GM12878 (cell line): ENCODE data around the gene NTM. TPM values are rescaled to one million over a fixed set of nuclear protein-coding genes. Genes with fewer than 3 reads are reported as not detected.

Source experiments
- ATAC-seq: fragments of 200-7000 bp; cut with Tn5 transposase; 3 replicates; pipeline ENCODE4 v1.9.1; 2020; ENCODE audit warnings: mild to moderate bottlenecking, moderate library complexity
- BruUV-seq: library from RNA; stranded (reverse); fragments of 400-500 nt; replicated peaks from 2 replicates; lab custom pipeline; 2021; lab: Mats Ljungman, UMichigan
- CTCF ChIA-PET: fragments of 300-600 bp; sonication (Branson Sonifier 250); formaldehyde crosslinking; extraction: SDS; loops from one replicate; lab custom pipeline; 2021; ENCODE audit warnings: inconsistent platforms; lab: Yijun Ruan, JAX
- POLR2A ChIA-PET: fragments of 350-600 bp; formaldehyde crosslinking; extraction: SDS; loops from one replicate; lab custom pipeline; 2021; ENCODE audit warnings: inconsistent platforms; lab: Charles Lee
- RAD21 ChIA-PET: fragments of 300-600 bp; sonication (Branson Sonifier 250); formaldehyde crosslinking; loops from one replicate; lab custom pipeline; 2023; ENCODE audit warnings: antibody characterized with exemption; ENCODE audit not compliant: unreplicated experiment; lab: Charles Lee
- SMC1A ChIA-PET: fragments of 300-600 bp; sonication (Branson Sonifier 250); formaldehyde crosslinking; loops from one replicate; lab custom pipeline; 2023; ENCODE audit not compliant: unreplicated experiment, uncharacterized antibody; lab: Charles Lee
- DNase-seq: peaks from one replicate; pipeline ENCODE4 v3.0.0-alpha.2; 2011; ENCODE audit warnings: low read depth, low spot score
- FAIRE-seq: peaks from 3 replicates; lab custom pipeline; 2011; peaks lifted over from hg19 to GRCh38; lab: Jason Lieb, UNC
- H2AFZ ChIP-seq: 2 replicates; pipeline ENCODE4 v1.6.0; 2011; ENCODE audit warnings: low read depth, low read length, control low read depth; ENCODE audit not compliant: control insufficient read depth
- H3K27ac ChIP-seq: 2 replicates; pipeline ENCODE4 v1.5.1; 2011; ENCODE audit warnings: control low read depth; ENCODE audit not compliant: control insufficient read depth, insufficient read depth
- H3K27me3 ChIP-seq, 2 experiments: replicated peaks in 1 of 2; 2 replicates each; pipeline versions ENCODE4 v1.6.0 to v1.6.1; 2011; ENCODE audit warnings: low read length in 1 of 2; ENCODE audit not compliant: control insufficient read depth in 2 of 2, insufficient read depth in 2 of 2
- H3K36me3 ChIP-seq, 2 experiments: 2 replicates each; pipeline ENCODE4 v1.5.1; 2011; ENCODE audit warnings: low read length in 1 of 2; ENCODE audit not compliant: control insufficient read depth in 2 of 2, insufficient read depth in 2 of 2
- H3K4me1 ChIP-seq: 2 replicates; pipeline ENCODE4 v1.6.1; 2011; ENCODE audit warnings: mild to moderate bottlenecking, low read length, moderate library complexity, mixed read lengths; ENCODE audit not compliant: control insufficient read depth, insufficient read depth
- H3K4me2 ChIP-seq: 2 replicates; pipeline ENCODE4 v1.6.0; 2011; ENCODE audit warnings: control low read depth; ENCODE audit not compliant: control insufficient read depth, insufficient read depth
- H3K4me3 ChIP-seq: fragments of 200-600 bp; sonication (generic); 2 replicates; pipeline ENCODE4 v1.5.1; 2016
- H3K79me2 ChIP-seq: 2 replicates; pipeline ENCODE4 v1.6.0; 2011; ENCODE audit warnings: low read length; ENCODE audit not compliant: control insufficient read depth, insufficient read depth
- H3K9ac ChIP-seq: 2 replicates; pipeline ENCODE4 v1.8.0; 2011; ENCODE audit warnings: low read length, control low read depth, mixed read lengths; ENCODE audit not compliant: control insufficient read depth, insufficient read depth
- H3K9me3 ChIP-seq: replicated peaks from 3 replicates; pipeline ENCODE4 v1.5.1; 2011; ENCODE audit warnings: mild to moderate bottlenecking, low read length; ENCODE audit not compliant: control insufficient read depth, insufficient read depth
- H4K20me1 ChIP-seq: 2 replicates; pipeline ENCODE4 v1.6.0; 2011; ENCODE audit not compliant: control insufficient read depth, insufficient read depth
- CBFB ChIP-seq: IDR thresholded peaks from 2 replicates; pipeline ENCODE4 v1.6.1; 2016; ENCODE audit warnings: antibody characterized with exemption, low read depth
- CHD4 ChIP-seq: fragments of 200-600 bp; sonication (generic); IDR thresholded peaks from 2 replicates; pipeline ENCODE4 v1.6.1; 2016; ENCODE audit warnings: mild to moderate bottlenecking
- ETV6 ChIP-seq, 2 experiments: fragments of 450-650 bp in 1 of 2; IDR thresholded peaks in 1 of 2; conservative IDR thresholded peaks in 1 of 2; 2 replicates each; pipeline ENCODE4 v1.6.1; 2014; ENCODE audit warnings: antibody characterized with exemption in 1 of 2, borderline replicate concordance in 1 of 2, low read depth in 1 of 2, mild to moderate bottlenecking in 1 of 2, moderate library complexity in 1 of 2
- GABPA ChIP-seq: IDR thresholded peaks from 2 replicates; pipeline ENCODE4 v1.6.1; 2014; ENCODE audit warnings: antibody characterized with exemption, low read depth, mild to moderate bottlenecking, inconsistent platforms
- JUND ChIP-seq: IDR thresholded peaks from 2 replicates; pipeline ENCODE4 v1.6.1; 2012; ENCODE audit warnings: low read depth, mild to moderate bottlenecking, low read length, improper control_type of control experiment, moderate library complexity
- SREBF1 ChIP-seq: IDR thresholded peaks from 2 replicates; pipeline ENCODE4 v1.6.1; 2012; ENCODE audit warnings: mild to moderate bottlenecking, low read length
- STAT3 ChIP-seq: IDR thresholded peaks from 2 replicates; pipeline ENCODE4 v1.6.1; 2011; ENCODE audit warnings: low read depth, low read length, improper control_type of control experiment
- whole genome bisulfite sequencing: methylation state at CpG from one replicate; pipeline ENCODE4 v1.1.6; 2016; ENCODE audit warnings: low lambda C conversion rate; ENCODE audit not compliant: insufficient replicate concordance, insufficient coverage; ENCODE audit errors: missing lambda C conversion rate; 5-methylcytosine and 5-hydroxymethylcytosine counted together
- in situ Hi-C: fragments of 300-500 bp; cut with MboI; formaldehyde crosslinking; loops from 9 replicates; pipeline ENCODE4 v1.14.3; 2018; ENCODE audit warnings: mixed read lengths
- intact Hi-C: fragments of 100-400 bp; cut with micrococcal nuclease; formaldehyde crosslinking; loops from one replicate; pipeline ENCODE4 v1.14.2; 2022; ENCODE audit not compliant: unreplicated experiment
- polyA plus RNA-seq, 11 experiments: library from polyadenylated mRNA; depleted of rRNA in 4 of 11; unstranded in 6 of 11; stranded (reverse) in 5 of 11; fragments of >200 nt; fragmentation: Nextera tagmentation in 4 of 11; fragmentation: Illumina TruSeq in 1 of 11; extraction: Ambion mirVana in 4 of 11; extraction: Trizol in 1 of 11; gene quantifications; 1 replicate in 1 of 11; 2 replicates in 10 of 11; pipeline versions ENCODE4 v1.2.1 to v1.2.3, GENCODE V29; 2011 to 2016; ENCODE audit warnings: inconsistent platforms in 2 of 11, missing spikeins in 2 of 11, low read depth in 1 of 11
- total RNA-seq, 4 experiments: library from RNA; depleted of rRNA in 3 of 4; stranded (reverse); fragments of >200 nt in 3 of 4; fragmentation: Illumina TruSeq in 1 of 4; extraction: Trizol in 1 of 4; gene quantifications; 2 replicates each; pipeline versions ENCODE4 v1.2.1 to v1.2.3, GENCODE V29; 2013 to 2021
- TF ChIP-seq, protein P1 (sequence below): IDR thresholded peaks from 2 replicates; pipeline ENCODE4 v1.6.1; 2012; ENCODE audit warnings: improper control_type of control experiment, low read depth, low read length; ENCODE audit not compliant: insufficient replicate concordance

NTM gene
- total and polyA plus RNA-seq, 10 of the 15 experiments (the other 5 are each of a cell fraction or from before 2014, with no cell fraction given) = not detected

DNA sequence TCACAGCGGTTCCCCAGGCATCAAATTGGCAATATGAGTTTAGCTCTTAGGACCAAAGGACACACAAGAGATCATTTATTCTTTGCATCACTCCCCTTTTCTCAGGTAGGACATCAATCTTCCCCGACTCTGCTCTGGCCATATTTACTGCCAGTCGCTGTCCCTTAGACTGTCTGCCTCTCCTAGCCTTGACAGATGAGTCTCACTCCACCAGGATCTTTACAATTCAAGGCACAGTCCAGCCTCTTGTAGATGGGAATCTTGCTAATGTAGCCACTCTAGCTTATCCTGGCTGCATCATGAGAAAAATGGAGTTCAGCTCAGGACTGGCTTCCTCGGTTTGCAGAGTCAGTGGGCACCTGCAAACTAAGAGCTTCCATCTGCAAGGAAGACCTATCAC is 915.2 kb downstream of the NTM start (continued):
- TF ChIP-seq SREBF1 (no peak), JUND (no peak)
- TF ChIP-seq, protein P1, sequence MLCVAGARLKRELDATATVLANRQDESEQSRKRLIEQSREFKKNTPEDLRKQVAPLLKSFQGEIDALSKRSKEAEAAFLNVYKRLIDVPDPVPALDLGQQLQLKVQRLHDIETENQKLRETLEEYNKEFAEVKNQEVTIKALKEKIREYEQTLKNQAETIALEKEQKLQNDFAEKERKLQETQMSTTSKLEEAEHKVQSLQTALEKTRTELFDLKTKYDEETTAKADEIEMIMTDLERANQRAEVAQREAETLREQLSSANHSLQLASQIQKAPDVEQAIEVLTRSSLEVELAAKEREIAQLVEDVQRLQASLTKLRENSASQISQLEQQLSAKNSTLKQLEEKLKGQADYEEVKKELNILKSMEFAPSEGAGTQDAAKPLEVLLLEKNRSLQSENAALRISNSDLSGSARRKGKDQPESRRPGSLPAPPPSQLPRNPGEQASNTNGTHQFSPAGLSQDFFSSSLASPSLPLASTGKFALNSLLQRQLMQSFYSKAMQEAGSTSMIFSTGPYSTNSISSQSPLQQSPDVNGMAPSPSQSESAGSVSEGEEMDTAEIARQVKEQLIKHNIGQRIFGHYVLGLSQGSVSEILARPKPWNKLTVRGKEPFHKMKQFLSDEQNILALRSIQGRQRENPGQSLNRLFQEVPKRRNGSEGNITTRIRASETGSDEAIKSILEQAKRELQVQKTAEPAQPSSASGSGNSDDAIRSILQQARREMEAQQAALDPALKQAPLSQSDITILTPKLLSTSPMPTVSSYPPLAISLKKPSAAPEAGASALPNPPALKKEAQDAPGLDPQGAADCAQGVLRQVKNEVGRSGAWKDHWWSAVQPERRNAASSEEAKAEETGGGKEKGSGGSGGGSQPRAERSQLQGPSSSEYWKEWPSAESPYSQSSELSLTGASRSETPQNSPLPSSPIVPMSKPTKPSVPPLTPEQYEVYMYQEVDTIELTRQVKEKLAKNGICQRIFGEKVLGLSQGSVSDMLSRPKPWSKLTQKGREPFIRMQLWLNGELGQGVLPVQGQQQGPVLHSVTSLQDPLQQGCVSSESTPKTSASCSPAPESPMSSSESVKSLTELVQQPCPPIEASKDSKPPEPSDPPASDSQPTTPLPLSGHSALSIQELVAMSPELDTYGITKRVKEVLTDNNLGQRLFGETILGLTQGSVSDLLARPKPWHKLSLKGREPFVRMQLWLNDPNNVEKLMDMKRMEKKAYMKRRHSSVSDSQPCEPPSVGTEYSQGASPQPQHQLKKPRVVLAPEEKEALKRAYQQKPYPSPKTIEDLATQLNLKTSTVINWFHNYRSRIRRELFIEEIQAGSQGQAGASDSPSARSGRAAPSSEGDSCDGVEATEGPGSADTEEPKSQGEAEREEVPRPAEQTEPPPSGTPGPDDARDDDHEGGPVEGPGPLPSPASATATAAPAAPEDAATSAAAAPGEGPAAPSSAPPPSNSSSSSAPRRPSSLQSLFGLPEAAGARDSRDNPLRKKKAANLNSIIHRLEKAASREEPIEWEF = no peak

DNA sequence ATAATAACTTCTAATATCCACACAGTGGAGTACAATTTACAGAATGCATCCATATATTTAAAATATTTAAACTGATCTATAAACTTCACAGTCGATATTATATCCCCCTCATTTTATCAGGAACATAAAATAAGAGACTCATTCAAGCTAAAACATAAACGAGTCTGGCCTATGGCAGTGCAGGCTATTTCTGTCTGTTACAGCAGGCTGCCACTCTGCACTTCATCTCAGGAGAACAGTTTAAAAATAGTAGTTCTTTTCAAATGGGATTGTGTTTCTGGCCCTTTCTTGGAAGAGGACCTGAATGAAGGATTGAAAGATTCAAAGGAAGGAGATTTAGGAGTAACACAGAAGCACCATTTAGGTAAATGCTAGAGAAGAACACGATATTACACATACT is 915.7 kb downstream of the NTM start:
- H2AFZ ChIP-seq = no peak overlapping the region
- RAD21 ChIA-PET = interaction anchor here (0.6 kb wide), 1 partner anchor 124 kb away, joined by 3 read pairs; no protein-coding TSS in a partner anchor
- no peak overlapping the region for H3K27ac ChIP-seq
- TF ChIP-seq GABPA (no peak), CBFB (no peak), STAT3 (no peak), CHD4 (no peak), ETV6 (conservative IDR thresholded peaks at IDR 0.05 in 1 of 2, IDR thresholded peaks at IDR 0.05 in 1 of 2; ENCODE audit: borderline replicate concordance in 1 of 2, low read depth in 1 of 2) (no peak)
- no peaks in the 10 kb centered on the region for H3K4me1 ChIP-seq
- 0% methylated on average over 3 of the region's 3 CpGs for WGBS
- ATAC-seq (no peak), DNase-seq (no peak), FAIRE-seq (no peak)
- H4K20me1 ChIP-seq = no peaks in the 10 kb centered on the region
- in situ Hi-C loops (no loop called here), intact Hi-C loops (no loop called here)
- no peaks in the 10 kb centered on the region for H3K36me3 ChIP-seq
- peaks cover 0 to 3% of the 10 kb centered on the region in 2 experiments; a peak in 1 of 4 replicates for H3K27me3 ChIP-seq
- POLR2A ChIA-PET = no interaction called here
- H3K79me2 ChIP-seq = no peaks in the 10 kb centered on the region
- H3K4me3 ChIP-seq = no peak overlapping the region
- CTCF ChIA-PET = interaction anchor here (1.5 kb wide), 1 partner anchor 7 kb away, joined by 4 read pairs; no protein-coding TSS in a partner anchor
- no peak overlapping the region for H3K9ac ChIP-seq
- H3K9me3 ChIP-seq = no peaks in the 10 kb centered on the region
- no peak overlapping the region for H3K4me2 ChIP-seq
- BruUV-seq = no TSS peak
- SMC1A ChIA-PET = no interaction called here
